Dedifferentiated amniotic fluid mesenchymal stem cell (primary cell): ENCODE measurements around the gene LPCAT3.
"Not testable (repeated sequence)": the region's sequence is repeated elsewhere in the genome, so short reads cannot be mapped to it uniquely, and the experiment has no call there.

Source experiments
- DNase-seq: peaks from one replicate; pipeline ENCODE4 v3.0.0-alpha.2; 2016; ENCODE audit errors: extremely low spot score

LPCAT3 gene

DNA sequence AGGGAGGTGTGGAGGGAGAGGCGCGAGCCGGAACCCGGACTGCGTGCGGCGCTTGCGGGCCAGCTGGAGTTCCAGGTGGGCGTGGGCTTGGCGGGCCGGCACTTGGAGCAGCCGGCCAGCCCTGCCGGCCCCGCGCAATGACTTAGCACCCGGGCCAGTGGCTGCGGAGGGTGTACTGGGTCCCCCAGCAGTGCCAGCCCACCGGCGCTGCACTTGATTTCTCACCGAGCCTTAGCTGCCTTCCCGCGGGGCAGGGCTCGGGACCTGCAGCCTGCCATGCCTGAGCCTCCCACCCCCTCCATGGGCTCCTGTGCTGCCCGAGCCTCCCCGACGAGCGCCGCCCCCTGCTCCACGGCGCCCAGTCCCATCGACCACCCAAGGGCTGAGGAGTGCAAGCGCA, 19.1 kb upstream of the LPCAT3 start:
- not testable (repeated sequence) for DNase-seq

DNA sequence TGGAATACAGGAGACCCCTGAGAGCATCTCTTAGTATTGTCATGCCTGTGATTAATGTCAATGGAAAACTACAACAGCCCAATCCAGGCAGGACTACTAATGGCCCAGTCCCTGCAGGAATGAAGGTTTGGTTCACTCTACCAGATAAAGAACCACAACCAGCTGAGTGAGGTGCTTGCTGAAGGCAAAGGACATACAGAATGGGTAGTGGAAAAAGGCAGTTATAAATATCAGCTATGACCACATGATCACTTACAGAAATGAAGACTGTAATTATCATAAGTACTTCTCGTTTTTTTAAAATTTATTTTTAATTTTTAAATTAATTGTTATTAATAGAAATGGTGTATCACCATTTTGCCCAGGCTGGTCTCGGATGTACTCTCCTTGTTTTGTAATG, 17.2 kb upstream of the LPCAT3 start:
- DNase-seq = no peak

DNA sequence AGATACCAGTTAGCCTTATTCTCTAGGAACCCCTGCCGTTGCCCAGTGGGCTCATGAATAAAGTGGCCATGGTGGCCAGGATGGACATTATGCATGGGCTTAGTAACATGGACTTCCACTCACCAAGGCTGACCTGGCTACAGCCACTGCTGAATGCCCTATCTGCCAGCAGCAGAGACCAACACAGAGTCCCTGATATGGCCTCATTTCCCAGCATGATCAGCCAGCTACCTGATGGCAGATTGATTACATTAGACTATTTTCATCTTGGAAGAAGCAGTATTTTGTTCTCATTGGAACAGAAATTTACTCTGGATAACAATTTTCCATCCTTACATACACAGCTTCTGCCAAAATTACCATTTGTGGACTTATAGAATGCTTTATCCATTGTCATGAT, 16.2 kb upstream of the LPCAT3 start:
- DNase-seq = no peak

DNA sequence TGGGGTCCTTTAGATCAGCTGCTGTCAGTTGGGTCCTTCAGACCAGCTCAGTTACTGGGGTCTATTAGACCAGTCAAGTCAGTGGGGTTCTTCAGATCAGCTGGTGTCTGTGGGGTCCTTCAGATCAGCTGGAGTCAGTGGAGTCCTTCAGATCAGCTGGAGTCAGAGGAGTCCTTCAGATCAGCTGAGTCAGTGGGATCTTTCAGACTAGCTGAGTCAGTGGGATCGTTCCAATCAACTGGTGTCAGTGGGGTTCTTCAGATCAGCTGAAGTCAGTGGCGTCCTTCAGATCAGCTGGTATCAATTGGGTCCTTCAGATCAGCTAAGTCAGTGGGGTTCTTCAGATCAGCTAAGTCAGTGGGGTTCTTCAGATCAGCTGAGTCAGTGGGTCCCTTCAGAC, 14.7 kb upstream of the LPCAT3 start:
- no peak for DNase-seq

DNA sequence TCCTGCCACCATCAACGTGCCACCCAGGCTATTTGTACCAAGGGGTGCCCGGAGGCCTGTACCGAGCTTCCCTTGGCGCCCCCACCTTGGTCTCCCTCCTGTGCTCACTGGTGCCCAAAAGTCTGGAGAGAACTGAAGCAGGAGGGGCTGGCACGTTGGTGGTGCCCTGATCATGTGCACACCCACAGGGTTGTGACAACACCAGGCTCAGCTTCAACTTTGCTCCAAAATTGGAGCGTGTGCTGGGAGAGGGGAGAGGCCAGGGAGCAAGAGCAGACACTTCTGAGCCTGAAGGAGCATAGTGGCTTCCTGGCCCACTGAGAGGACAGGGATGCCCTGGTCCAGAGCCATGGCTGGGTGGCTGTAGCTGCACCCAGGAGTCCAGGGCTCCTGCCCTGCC, 13.0 kb upstream of the LPCAT3 start:
- DNase-seq = no peak

DNA sequence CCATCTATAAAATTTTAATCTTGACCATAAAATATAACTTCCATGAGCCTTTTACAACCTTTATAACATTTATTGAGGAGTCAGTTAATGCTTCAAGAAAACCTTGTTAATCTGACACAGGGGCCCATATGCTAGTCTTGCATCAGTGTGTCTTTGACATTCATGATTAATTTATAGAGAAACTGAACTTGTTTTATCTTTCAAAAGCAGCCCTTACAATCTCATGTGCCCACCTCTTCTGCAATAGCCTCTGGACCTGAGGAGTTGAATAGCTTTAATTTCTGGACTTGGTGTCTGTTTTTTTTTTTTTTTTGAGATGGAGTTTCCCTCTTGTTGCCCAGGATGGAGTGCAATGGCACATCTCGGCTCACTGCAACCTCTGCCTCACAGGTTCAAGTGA, 8.6 kb upstream of the LPCAT3 start:
- no peak for DNase-seq

DNA sequence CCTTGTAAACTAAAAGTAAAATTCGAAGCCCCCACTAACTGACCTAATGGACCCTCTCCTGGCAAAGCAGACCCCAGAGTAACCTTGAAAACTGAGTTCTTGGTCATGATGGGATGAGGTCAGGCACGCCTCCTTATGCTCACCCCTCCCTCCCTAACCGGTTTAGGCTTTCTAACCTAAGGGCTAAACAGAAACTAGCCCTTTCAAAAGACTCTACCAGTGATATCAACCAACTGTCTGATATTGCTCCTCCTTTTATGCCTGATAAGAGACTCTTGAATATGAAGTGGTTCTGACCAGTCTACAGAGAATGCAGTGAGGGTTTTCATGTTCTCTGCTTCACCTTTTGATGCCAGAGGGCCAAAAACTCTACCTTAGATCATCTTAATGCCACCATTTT, 4.8 kb upstream of the LPCAT3 start:
- no peak for DNase-seq

DNA sequence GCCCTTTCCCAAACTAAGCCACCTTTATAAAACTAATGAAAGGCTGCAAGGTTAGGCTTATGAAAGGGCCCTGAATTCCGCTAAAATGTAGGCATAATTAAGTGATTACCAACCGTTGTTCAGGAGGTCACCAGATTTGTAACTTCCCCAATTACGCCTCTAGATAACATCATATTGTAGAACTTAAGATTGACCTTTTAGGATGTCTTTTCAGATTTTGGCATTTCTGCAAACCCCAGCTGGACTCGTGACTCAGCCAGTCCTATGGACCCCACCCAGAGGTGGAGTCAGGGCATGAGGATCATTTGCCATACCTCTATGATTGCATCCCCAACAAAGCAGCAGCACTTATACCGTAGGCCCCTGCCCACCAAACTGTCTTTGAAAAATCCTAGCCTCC, 3.7 kb upstream of the LPCAT3 start:
- no peak for DNase-seq

DNA sequence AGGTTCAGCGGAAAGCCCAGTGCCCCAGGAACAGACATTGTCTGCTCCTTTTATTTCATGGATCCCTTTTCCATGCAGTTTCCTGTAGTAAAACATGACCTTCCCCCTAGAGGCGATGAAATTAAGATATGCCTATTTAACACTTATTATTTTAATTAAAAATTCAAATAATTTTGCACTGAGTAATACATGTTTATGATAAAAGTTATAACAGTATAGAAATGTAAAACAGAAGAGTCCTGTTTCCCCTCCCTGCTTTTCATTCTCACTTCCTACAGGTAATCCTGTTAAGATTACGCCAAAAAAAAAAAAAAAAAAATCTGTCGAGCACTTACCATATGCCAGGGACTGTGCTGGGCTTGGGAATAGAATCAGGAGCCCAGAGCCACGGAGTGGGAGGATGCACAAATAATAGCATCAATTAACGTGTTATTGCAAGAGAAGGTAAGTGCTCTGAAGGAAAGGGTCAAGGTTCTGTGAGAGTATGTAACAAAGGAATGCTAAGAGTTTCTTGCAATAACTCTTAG, 830 bp upstream of the LPCAT3 start:
- no peak for DNase-seq

DNA sequence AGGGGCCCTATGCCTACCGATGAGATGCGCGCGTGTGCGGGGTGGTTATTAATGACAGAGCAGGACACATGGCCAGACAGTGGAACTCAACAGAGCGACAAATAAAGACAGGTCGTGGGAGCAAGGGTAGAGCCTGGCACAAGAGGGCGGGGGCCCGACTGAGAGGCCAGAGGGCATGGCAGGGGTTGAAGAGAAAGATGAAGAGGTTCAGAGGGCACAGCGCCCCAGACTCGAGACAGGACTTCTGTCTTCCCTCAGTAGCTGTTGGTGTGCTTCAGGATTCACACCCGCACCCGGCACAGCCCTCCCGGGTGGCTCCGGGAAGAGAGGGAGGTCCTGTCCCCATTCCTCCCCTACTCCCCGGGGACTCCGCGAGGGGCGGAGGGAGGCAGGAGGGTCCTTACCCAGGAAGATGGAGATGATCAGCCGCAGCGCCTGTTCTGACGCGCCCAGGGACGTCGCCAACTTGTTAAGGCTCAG, 366 bp downstream of the LPCAT3 start:
- DNase-seq = no peak

DNA sequence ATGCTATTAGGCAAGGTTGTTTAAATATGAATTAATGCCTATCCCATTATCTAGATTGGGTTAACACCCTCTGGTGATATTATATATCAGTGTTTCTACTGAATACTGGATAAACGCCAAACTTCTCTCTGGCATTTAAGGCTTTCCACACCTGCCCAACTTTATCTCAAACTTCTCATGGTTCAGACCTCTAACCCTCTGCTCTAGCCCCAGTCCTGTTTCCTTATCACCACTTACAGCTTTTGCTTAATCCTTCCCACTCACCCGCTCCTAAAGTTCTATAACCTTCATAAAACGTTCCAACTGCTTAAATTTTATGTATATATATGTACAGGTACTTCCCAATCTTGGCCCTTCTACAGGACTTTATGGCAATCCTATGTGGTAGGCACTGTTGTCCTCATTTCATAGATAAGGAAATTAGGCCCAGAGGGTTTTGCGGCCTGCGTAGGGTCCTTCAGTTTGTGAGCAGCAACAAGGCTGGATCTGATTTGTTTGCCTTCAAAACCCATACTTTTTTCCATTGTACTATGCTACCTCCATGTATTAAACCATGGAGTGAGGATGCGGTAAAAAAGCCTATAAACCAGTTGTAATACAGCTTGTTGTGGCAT, 1.2 kb downstream of the LPCAT3 start:
- no peak for DNase-seq

DNA sequence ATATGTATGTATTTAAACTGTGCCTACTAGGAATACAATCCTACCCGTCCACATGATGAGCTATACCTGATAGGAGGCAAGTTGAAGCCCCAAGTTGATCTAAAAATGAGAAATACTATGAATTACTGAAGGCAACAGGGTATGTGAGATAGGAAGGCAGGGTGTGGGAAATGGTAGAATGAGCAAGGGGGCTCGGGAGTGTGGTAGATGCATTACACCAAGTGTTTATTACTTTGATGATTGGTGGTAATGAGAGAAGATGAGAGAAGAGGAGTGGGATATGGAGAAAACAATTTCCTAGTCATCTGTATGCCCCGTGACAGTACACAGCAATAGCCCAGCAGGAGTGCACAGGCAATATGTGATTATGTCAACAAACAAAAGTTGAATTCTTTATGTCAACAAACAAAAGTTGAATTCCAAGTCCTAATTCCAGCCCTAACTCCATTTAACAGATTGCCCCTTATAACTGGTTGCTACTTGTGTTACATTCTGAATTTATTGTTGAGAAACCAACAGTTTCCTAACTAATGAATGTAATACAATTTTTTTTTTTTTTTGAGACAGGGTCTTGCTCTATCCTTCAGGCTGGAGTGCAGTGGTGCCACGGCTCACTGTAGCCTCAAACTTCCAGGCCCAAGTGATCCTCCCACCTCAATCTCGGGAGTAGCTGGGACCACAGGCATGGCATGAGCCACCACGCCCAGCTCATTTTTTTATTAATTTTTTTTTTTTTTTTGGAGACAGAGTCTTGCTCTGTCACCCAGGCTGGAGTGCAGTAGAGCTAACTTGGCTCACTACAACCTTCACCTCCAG, 2.5 kb downstream of the LPCAT3 start:
- DNase-seq = no peak

DNA sequence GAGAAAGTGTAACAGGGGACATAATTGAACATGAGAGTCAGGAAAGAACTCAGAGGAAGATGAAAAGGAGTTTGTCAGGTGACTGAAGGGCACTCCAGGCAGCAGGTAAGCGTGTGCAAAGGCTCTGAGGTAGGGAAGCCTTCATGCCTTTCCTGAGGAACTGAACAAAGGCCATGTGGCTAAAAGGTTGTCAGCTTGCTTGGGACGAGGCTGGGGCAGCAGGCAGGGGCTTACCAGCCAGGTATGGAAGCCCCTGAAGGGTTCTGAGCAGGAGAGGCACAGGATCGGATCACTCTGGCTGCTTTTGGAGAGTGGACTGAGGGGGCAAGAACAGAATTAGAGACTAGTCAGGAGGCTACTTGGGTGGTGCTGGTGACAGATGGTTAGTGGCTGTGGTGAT, 5.2 kb downstream of the LPCAT3 start:
- no peak for DNase-seq

DNA sequence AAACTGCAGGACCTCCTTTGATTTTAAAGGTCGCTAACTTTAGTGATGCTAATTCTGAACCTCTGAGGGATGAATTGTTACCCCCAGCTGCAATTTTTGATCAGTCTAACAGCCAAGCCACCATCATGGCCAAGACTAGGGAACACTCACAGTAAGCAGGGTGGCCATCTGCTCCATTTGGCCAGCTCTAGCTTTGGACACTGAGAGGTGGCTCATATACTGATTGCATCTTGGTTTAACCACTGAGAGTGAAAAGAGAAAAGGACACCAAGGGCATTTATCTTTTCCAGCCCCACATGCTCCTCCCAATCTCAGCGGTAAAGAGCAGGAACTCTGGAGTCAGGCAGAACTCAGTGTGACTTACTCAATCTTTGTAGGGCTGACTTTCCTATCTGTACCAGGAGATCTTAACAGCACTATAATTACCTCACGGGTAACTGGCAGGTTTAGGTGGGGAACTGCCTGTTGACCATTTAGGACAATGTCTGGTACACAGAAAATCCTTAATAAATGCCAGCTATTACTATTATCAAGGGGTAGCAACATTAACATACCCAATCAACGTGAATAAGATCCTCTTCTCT, 6.2 kb downstream of the LPCAT3 start:
- DNase-seq = no peak

DNA sequence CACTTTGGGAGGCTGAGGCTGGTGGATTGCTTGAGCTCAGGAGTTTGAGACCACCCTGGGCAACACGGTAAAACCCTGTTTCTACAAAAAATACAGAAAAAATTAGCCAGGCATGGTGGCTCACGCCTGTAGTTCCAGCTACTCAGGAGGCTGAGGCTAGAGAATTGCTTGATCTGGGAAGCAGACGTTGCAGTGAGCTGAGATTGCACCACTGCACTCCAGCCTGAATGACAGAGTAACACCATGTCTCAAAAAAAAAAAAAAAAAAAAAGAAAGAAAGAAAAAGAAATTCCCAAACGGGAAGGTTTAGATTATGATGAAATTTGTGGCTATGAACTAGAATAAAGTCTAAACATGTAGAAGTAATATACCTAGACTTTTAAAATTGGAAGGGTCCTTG, 6.9 kb downstream of the LPCAT3 start:
- DNase-seq = not testable (repeated sequence)

DNA sequence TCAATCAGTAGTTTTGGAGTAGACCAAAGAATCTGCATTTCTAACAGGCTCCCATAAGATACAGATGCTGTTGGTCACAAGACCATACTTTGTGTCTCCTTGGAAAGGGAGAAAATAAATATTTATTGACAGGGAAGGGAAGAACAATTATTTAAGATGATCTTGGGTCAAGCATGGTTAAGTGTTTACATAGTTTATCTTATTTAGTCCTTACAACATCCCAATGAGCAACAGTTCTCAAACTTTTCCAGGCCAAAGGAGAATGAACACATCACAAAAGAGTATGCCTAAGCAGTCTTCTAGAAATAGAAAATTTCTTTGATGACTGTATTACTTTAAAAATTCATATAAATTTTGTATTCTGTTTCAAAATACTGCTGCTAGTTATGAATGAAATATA, 8.8 kb downstream of the LPCAT3 start:
- no peak for DNase-seq

DNA sequence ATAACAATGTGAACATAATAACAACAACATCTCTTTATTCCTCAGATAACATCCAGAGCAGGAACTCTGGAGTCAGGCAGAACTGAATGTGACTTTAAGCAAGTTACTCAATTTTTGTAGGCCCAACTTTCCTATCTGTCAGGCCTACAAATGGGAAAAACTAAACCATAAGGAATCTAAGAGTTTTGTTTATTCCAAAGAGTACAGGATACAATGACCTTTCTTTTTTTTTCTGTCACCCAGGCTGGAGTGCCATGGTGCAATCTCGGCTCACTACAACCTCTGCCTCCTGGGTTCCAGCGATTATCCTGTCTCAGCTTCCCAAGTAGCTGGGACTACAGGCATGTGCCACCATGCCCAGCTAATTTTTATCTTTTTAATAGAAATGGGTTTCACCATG, 9.4 kb downstream of the LPCAT3 start:
- no peak for DNase-seq

DNA sequence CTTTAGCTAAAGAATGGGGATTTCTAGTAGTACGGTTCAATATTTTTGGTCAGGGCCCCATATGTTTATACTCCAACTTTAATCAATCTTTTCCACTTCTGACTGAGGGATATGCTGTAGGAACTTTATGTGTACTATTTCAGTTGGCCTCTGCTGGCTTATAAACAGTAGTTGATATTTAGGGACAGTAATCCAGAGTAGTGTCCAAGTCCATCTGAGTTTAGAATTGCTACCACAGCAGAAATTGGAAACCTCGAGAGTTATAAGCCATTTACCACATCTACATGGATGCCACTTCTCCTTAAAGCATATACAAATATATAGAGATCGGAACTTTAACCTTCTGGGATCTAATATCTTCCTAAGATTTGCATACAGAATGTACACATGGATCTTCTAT, 11.6 kb downstream of the LPCAT3 start:
- no peak for DNase-seq

DNA sequence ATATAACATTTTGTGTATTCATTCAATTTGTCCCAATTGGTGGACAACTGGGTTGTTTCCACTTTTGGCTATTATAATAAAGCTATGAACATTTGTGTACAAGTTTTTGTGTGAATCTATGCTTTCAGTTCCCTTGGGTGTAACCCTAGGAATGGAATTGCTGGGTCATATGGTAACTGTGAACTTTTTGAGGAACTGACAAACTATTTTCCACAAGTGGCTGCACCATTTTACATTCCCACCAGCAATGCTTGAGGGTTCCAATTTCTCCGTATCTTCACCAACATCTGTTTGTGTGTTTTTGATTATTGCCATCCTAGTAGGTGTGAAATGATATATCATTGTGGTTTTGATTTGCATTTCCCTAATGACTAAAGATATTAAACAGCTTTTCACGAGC, 13.0 kb downstream of the LPCAT3 start:
- no peak for DNase-seq

DNA sequence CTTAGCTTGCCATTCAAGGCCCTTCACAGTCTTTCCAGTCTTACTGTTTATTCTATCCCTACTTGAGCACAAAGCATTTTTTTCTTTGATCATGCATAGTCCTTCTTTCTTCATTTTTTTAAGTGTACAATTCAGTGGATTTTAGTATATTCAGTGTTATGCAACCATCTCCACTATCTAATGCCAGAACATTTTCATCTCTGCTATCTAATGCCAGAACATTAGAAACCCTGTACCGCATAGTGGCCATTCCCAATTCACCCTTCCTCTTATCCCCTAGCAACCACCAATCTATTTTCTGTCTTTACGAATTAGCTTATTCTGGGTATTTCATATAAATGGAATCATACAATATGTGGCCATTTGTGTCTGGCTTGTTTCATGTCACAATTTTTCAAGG, 13.4 kb downstream of the LPCAT3 start:
- DNase-seq = no peak

DNA sequence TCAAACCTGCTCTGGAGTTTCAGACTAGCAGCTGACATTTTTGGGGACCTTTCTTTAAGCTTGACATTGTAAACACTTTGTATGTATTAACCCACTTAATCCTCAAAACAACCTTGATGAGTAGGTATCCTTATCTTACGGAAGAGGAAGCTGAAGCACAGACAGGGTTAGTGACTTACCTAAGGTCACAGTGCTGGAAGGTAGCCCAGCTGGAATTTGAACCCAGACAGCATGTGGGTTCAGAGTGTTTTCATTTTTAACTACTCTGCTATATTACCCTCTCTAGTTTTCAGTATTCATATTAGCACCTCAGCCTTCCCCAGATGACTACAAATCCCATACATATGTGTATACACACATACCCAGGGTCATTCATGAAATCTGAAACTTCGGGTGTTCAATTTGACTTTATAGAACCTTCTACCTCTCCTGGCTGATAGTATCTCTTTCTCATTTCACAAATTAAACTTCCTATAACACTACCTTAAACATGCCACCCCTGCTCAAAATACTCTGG, 13.9 kb downstream of the LPCAT3 start:
- no peak for DNase-seq

DNA sequence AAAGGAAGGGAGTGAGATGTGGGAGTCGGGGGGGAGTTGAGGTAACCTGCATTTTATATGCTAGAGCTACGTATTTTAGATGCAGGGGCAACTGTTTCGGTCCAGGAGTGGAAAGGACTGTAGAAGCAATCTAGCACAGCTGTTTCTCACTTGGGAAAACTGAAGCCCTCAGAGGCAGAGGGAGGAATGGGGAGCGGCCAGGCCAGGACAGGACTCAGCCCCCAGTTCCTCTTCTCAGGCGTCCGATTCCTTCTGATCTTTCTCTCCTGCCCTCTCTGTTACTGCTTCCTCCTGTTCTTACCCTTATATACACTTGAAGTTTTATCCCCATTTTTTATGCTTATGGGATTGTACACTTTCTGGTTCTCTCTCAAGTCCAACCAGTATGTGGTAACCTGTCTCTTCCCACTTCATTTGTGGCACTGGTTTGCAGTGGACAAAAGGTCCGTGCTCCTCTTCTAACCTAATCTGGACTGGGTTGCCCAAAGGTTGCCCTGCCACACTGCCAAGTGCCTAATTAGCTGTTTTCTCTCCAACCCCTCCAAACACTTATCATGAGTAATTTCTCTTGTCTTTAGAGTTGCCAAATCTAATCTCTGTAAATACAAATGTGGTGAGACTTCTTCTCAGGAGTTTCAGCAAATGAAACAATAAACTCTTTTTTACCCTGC, 16.2 kb downstream of the LPCAT3 start:
- no peak for DNase-seq
